ENCODE results near the gene MBL2. TPM values are rescaled to one million over a fixed set of nuclear protein-coding genes. Genes with fewer than 3 reads are reported as not detected.

Gene MBL2
- total and polyA plus RNA-seq, 2 of the 8 experiments (the other 6 are each of a cell fraction or from before 2014, with no cell fraction given): not detected

DNA sequence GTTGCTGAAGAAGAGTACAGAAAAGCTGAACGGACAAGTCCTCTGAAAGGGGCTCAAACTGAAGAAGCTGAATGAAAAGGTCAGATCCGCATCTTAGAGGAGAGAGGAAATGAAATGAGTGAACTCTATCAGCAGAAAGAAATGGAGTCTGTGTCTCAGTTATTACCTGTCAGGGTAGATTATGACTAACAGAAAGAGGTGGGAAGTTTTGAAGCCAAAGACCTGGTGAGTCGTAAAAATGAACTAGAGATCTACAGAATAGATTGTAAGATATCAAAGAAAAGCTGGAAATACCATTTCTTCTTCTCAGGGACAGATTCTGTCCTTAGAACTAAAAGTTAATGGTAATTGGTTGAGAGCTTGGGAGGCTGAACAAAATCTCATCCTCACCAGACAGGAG is 11.1 kb upstream of the MBL2 start:
- WGBS, 2 experiments (ENCODE audit: extremely low coverage in 1 of 2, insufficient coverage in 1 of 2, insufficient read length in 1 of 2, insufficient replicate concordance in 2 of 2, low coverage in 1 of 2, low lambda C conversion rate in 2 of 2, missing lambda C conversion rate in 1 of 2): 94% methylated on average over 3 of the region's 3 CpGs; no CpG with 5 or more reads in 1 of the 2 experiments
- TF ChIP-seq TCF12 (IDR thresholded peaks at IDR 0.05; ENCODE audit: low read depth, low read length) (no peak), EZH2 (IDR thresholded peaks at IDR 0.05; ENCODE audit: low read depth, low read length, severe bottlenecking) (no peak), TAF1 (IDR thresholded peaks at IDR 0.05; ENCODE audit: low read depth, low read length) (no peak), BRCA1 (IDR thresholded peaks at IDR 0.05; ENCODE audit: low read depth, low read length) (no peak), RXRA (IDR thresholded peaks at IDR 0.05; ENCODE audit: insufficient read depth, low read depth, low read length) (no peak), NANOG (IDR thresholded peaks at IDR 0.05; ENCODE audit: insufficient read depth, low read depth, low read length, poor library complexity, severe bottlenecking) (no peak), TBP (IDR thresholded peaks at IDR 0.05; ENCODE audit: low read depth, low read length) (no peak), NRF1 (IDR thresholded peaks at IDR 0.05; ENCODE audit: low read depth, low read length) (no peak), E2F6 (IDR thresholded peaks at IDR 0.05) (no peak), SRF (IDR thresholded peaks at IDR 0.05; ENCODE audit: low read depth, low read length) (no peak)
- TF ChIP-seq, protein P1, sequence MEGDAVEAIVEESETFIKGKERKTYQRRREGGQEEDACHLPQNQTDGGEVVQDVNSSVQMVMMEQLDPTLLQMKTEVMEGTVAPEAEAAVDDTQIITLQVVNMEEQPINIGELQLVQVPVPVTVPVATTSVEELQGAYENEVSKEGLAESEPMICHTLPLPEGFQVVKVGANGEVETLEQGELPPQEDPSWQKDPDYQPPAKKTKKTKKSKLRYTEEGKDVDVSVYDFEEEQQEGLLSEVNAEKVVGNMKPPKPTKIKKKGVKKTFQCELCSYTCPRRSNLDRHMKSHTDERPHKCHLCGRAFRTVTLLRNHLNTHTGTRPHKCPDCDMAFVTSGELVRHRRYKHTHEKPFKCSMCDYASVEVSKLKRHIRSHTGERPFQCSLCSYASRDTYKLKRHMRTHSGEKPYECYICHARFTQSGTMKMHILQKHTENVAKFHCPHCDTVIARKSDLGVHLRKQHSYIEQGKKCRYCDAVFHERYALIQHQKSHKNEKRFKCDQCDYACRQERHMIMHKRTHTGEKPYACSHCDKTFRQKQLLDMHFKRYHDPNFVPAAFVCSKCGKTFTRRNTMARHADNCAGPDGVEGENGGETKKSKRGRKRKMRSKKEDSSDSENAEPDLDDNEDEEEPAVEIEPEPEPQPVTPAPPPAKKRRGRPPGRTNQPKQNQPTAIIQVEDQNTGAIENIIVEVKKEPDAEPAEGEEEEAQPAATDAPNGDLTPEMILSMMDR (IDR thresholded peaks at IDR 0.05; ENCODE audit: control extremely low read depth in 1 of 3, insufficient read depth in 1 of 3, low read depth in 1 of 3, low read length in 3 of 3): no peak

More for the DNA sequence above, 11.1 kb upstream of the MBL2 start:
- Histone ChIP-seq H3K23ac (ENCODE audit: insufficient read length) (no peak overlapping the region), H2BK5ac (ENCODE audit: low read depth, low read length) (no peak overlapping the region), H3K79me2 (ENCODE audit: control insufficient read depth in 1 of 2, insufficient read depth in 2 of 2, low read length in 2 of 2) (no peaks in the 10 kb centered on the region), H3K23me2 (ENCODE audit: low read depth, low read length) (no peaks in the 10 kb centered on the region), H3K27ac (ENCODE audit: low read depth, low read length) (no peak overlapping the region), H3K36me3 (ENCODE audit: control insufficient read depth in 2 of 4, insufficient read depth in 4 of 4, low read length in 3 of 4) (no peaks in the 10 kb centered on the region), H3K79me1 (ENCODE audit: low read depth, low read length) (no peaks in the 10 kb centered on the region), H2AFZ (ENCODE audit: low read length) (no peak overlapping the region), H3K9ac (replicated peaks in 1 of 4; ENCODE audit: extremely low read depth in 1 of 4, low read depth in 3 of 4, low read length in 3 of 4) (no peak overlapping the region), H2AK5ac (ENCODE audit: low read depth, low read length) (no peak overlapping the region), H3K9me3 (ENCODE audit: insufficient read depth in 2 of 2, low read depth in 1 of 2, low read length in 1 of 2) (no peaks in the 10 kb centered on the region), H2BK15ac (ENCODE audit: low read length) (no peak overlapping the region), H2BK20ac (ENCODE audit: low read length) (no peak overlapping the region), H3K4me2 (ENCODE audit: insufficient read depth in 1 of 2, low read depth in 2 of 2, low read length in 2 of 2) (no peak overlapping the region), H4K20me1 (replicated peaks in 1 of 2; ENCODE audit: control insufficient read depth in 1 of 2, insufficient read depth in 2 of 2, low read length in 2 of 2) (no peaks in the 10 kb centered on the region), H3K27me3 (replicated peaks in 1 of 4; ENCODE audit: control insufficient read depth in 3 of 4, extremely low read depth in 1 of 4, insufficient read depth in 3 of 4, low read length in 3 of 4) (no peaks in the 10 kb centered on the region), H3K4me3 (ENCODE audit: extremely low read depth in 1 of 4, insufficient read depth in 2 of 4, low read depth in 3 of 4, low read length in 4 of 4) (no peak overlapping the region), H3K14ac (ENCODE audit: insufficient read length) (no peak overlapping the region), H3K4me1 (replicated peaks in 1 of 4; ENCODE audit: control insufficient read depth in 3 of 4, insufficient read depth in 4 of 4, low read length in 3 of 4) (no peaks in the 10 kb centered on the region; a peak in 1 of 7 replicates), H4K5ac (ENCODE audit: insufficient read length, low read depth, low read length) (no peak overlapping the region), H4K8ac (ENCODE audit: extremely low read depth, insufficient read depth, low read length) (no peak overlapping the region), H3K56ac (replicated peaks; ENCODE audit: insufficient read length, low read depth, low read length) (no peak overlapping the region), H2BK120ac (replicated peaks; ENCODE audit: low read depth, low read length) (no peak overlapping the region), H2BK12ac (ENCODE audit: low read depth, low read length) (no peak overlapping the region), H3K4ac (replicated peaks; ENCODE audit: insufficient read length, low read depth, low read length) (no peak overlapping the region), H4K91ac (replicated peaks; ENCODE audit: insufficient read length, low read length) (no peak overlapping the region), H3K18ac (ENCODE audit: extremely low read depth, low read length) (no peak overlapping the region)
- DNase-seq (ENCODE audit: low read depth in 1 of 2, low spot score in 2 of 2) (no peak), FAIRE-seq (no peak)
- ChIA-PET POLR2A (ENCODE audit: partially characterized antibody) (no interaction called here), CTCF (ENCODE audit: partially characterized antibody) (interaction anchor here (0.6 to 2.8 kb wide), 4 partner anchors 36 to 571 kb away, joined by 3 to 11 read pairs (median 4); no protein-coding TSS in a partner anchor)
